IMR-90 (cell line): ENCODE data around the gene PITHD1. TPM values are rescaled to one million over a fixed set of nuclear protein-coding genes. Genes with fewer than 3 reads are reported as not detected.

Experiments
- ATAC-seq: fragments of 200-7000 bp; cut with Tn5 transposase; 2 replicates; pipeline ENCODE4 v1.9.1; 2020; ENCODE audit warnings: low read depth, mild to moderate bottlenecking, moderate library complexity
- BruUV-seq: library from RNA; stranded (reverse); fragments of 400-500 nt; replicated peaks from 2 replicates; lab custom pipeline; 2021; lab: Mats Ljungman, UMichigan
- CTCF ChIA-PET: fragments of 300-600 bp; formaldehyde crosslinking; extraction: SDS; loops from one replicate; lab custom pipeline; 2021; ENCODE audit warnings: antibody characterized with exemption; lab: Yijun Ruan, JAX
- POLR2A ChIA-PET: fragments of 300-600 bp; sonication (Branson Sonifier 250); formaldehyde crosslinking; loops from one replicate; lab custom pipeline; 2022; ENCODE audit warnings: antibody characterized with exemption; ENCODE audit not compliant: unreplicated experiment; lab: Charles Lee
- DNase-seq: peaks from one replicate; pipeline ENCODE4 v3.0.0; 2013
- H2AFZ ChIP-seq: replicated peaks from 2 replicates; pipeline ENCODE3; 2013; ENCODE audit warnings: low read length, mild to moderate bottlenecking; ENCODE audit not compliant: poor library complexity
- H2AK5ac ChIP-seq: 2 replicates; pipeline ENCODE4 v1.6.1; 2013; ENCODE audit warnings: low read depth, low read length, inconsistent platforms
- H2AK9ac ChIP-seq: replicated peaks from 2 replicates; pipeline ENCODE3; 2013; ENCODE audit warnings: mild to moderate bottlenecking, low read depth, low read length, moderate library complexity; ENCODE audit not compliant: poor library complexity
- H2BK120ac ChIP-seq: 2 replicates; pipeline ENCODE4 v1.6.1; 2013; ENCODE audit warnings: low read depth, low read length, inconsistent platforms
- H2BK15ac ChIP-seq: 3 replicates; pipeline ENCODE4 v1.6.1; 2013; ENCODE audit warnings: low read depth, low read length, inconsistent platforms
- H2BK20ac ChIP-seq: 2 replicates; pipeline ENCODE4 v1.6.1; 2013; ENCODE audit warnings: low read depth, mild to moderate bottlenecking, inconsistent platforms, low read length, moderate library complexity
- H2BK5ac ChIP-seq: 2 replicates; pipeline ENCODE4 v1.6.1; 2013; ENCODE audit warnings: mild to moderate bottlenecking, low read depth, low read length, inconsistent platforms; ENCODE audit not compliant: poor library complexity, severe bottlenecking
- H3K14ac ChIP-seq: replicated peaks from 2 replicates; pipeline ENCODE4 v1.6.1; 2013; ENCODE audit warnings: low read depth, low read length, inconsistent platforms
- H3K18ac ChIP-seq: 2 replicates; pipeline ENCODE4 v1.6.1; 2013; ENCODE audit warnings: low read depth, low read length, control low read depth
- H3K23ac ChIP-seq: 2 replicates; pipeline ENCODE4 v1.6.1; 2013; ENCODE audit warnings: low read depth, low read length, inconsistent platforms
- H3K27ac ChIP-seq: 2 replicates; pipeline ENCODE4 v1.5.1; 2013; ENCODE audit warnings: mild to moderate bottlenecking, control low read depth, low read length; ENCODE audit not compliant: insufficient read depth
- H3K27me3 ChIP-seq: 2 replicates; pipeline ENCODE4 v1.6.1; 2013; ENCODE audit warnings: low read length; ENCODE audit not compliant: control insufficient read depth, insufficient read depth
- H3K36me3 ChIP-seq: 2 replicates; pipeline ENCODE4 v1.6.1; 2013; ENCODE audit warnings: low read length, mixed read lengths; ENCODE audit not compliant: control insufficient read depth, insufficient read depth
- H3K4ac ChIP-seq: 2 replicates; pipeline ENCODE4 v1.6.1; 2013; ENCODE audit warnings: low read depth, low read length, inconsistent platforms
- H3K4me1 ChIP-seq: 2 replicates; pipeline ENCODE4 v1.6.1; 2013; ENCODE audit warnings: low read length, mixed read lengths; ENCODE audit not compliant: control insufficient read depth, insufficient read depth
- H3K4me2 ChIP-seq: 2 replicates; pipeline ENCODE4 v1.6.1; 2013; ENCODE audit warnings: low read depth, mild to moderate bottlenecking, control low read depth, low read length, moderate library complexity
- H3K4me3 ChIP-seq: 2 replicates; pipeline ENCODE4 v1.5.1; 2013; ENCODE audit warnings: low read depth, mild to moderate bottlenecking, control low read depth, low read length, moderate library complexity; ENCODE audit not compliant: insufficient read depth
- H3K56ac ChIP-seq: 2 replicates; pipeline ENCODE4 v1.6.1; 2013; ENCODE audit warnings: low read length, inconsistent platforms; ENCODE audit not compliant: insufficient read depth; ENCODE audit errors: extremely low read depth
- H3K79me1 ChIP-seq, 2 experiments: 2 replicates each; pipeline ENCODE4 v1.6.1; 2013; ENCODE audit warnings: low read length in 2 of 2, inconsistent platforms in 1 of 2, low read depth in 1 of 2
- H3K9ac ChIP-seq: 2 replicates; pipeline ENCODE4 v1.6.1; 2013; ENCODE audit warnings: low read depth, low read length, control low read depth
- H3K9me1 ChIP-seq: 2 replicates; pipeline ENCODE4 v1.6.1; 2013; ENCODE audit warnings: low read length, inconsistent platforms; ENCODE audit not compliant: insufficient read depth
- H3K9me3 ChIP-seq: 2 replicates; pipeline ENCODE4 v1.6.1; 2013; ENCODE audit warnings: low read length; ENCODE audit not compliant: control insufficient read depth, insufficient read depth
- H4K20me1 ChIP-seq: 2 replicates; pipeline ENCODE4 v1.6.1; 2013; ENCODE audit warnings: low read length, inconsistent platforms; ENCODE audit not compliant: insufficient read depth
- H4K5ac ChIP-seq: 2 replicates; pipeline ENCODE4 v1.6.1; 2013; ENCODE audit warnings: mild to moderate bottlenecking, low read depth, low read length, control low read depth
- H4K8ac ChIP-seq, 2 experiments: 2 replicates each; pipeline ENCODE4 v1.6.1; 2013; ENCODE audit warnings: low read depth in 2 of 2, low read length in 2 of 2, control low read depth in 1 of 2, inconsistent platforms in 1 of 2
- H4K91ac ChIP-seq: 2 replicates; pipeline ENCODE4 v1.6.1; 2013; ENCODE audit warnings: low read depth, low read length, inconsistent platforms; ENCODE audit not compliant: insufficient read depth
- BHLHE40 ChIP-seq: fragments of 150-350 bp; IDR thresholded peaks from 2 replicates; pipeline ENCODE4 v1.6.1; 2016; ENCODE audit warnings: mild to moderate bottlenecking, low read depth, low read length
- CEBPB ChIP-seq: IDR thresholded peaks from 2 replicates; pipeline ENCODE4 v1.6.1; 2012; ENCODE audit warnings: low read depth, low read length, improper control_type of control experiment
- MAFK ChIP-seq: IDR thresholded peaks from 2 replicates; pipeline ENCODE4 v1.6.1; 2012; ENCODE audit warnings: low read depth, low read length, improper control_type of control experiment
- MAZ ChIP-seq: IDR thresholded peaks from 2 replicates; pipeline ENCODE4 v1.6.1; 2012; ENCODE audit warnings: low read depth, mild to moderate bottlenecking, low read length, improper control_type of control experiment, moderate library complexity, borderline replicate concordance
- WGBS, 2 experiments: methylation state at CpG; one replicate each; pipeline versions ENCODE4 v1.1.5 to v1.1.7; 2013; ENCODE audit warnings: missing lambda C conversion rate in 2 of 2; ENCODE audit not compliant: insufficient read length in 1 of 2; ENCODE audit errors: extremely low coverage in 2 of 2; 5-methylcytosine and 5-hydroxymethylcytosine counted together
- dilution Hi-C: fragments of 300-500 bp; cut with HindIII; formaldehyde crosslinking; loops from one replicate; pipeline ENCODE4 v1.14.3; 2018; ENCODE audit warnings: low sequenced_read_pairs; ENCODE audit not compliant: unreplicated experiment
- in situ Hi-C: fragments of 300-500 bp; cut with MboI; formaldehyde crosslinking; loops from 3 replicates; pipeline ENCODE4 v1.14.3; 2019; ENCODE audit warnings: low sequenced_read_pairs, inconsistent platforms, mixed read lengths
- intact Hi-C: fragments of 100-400 bp; cut with micrococcal nuclease; formaldehyde crosslinking; loops from 2 replicates; pipeline ENCODE4 v1.10.0; 2022
- polyA plus RNA-seq, 3 experiments: library from polyadenylated mRNA; depleted of rRNA; stranded (reverse); fragments of >200 nt; gene quantifications; 2 replicates each; pipeline ENCODE4 v1.2.3, GENCODE V29; 2012; ENCODE audit warnings: low replicate concordance in 1 of 3
- total RNA-seq: library from RNA; depleted of rRNA; stranded (reverse); fragments of >200 nt; gene quantifications from 2 replicates; pipeline ENCODE4 v1.2.3, GENCODE V29; 2012
- TF ChIP-seq, protein P1 (sequence below): fragments of 150-350 bp; IDR thresholded peaks from 2 replicates; pipeline ENCODE4 v1.6.1; 2017; ENCODE audit warnings: mild to moderate bottlenecking, antibody characterized with exemption, low read length, low read depth

Gene PITHD1
- total and polyA plus RNA-seq, 2 of the 4 experiments (the other 2 are of a cell fraction), result 23.8 to 32.0 TPM

DNA sequence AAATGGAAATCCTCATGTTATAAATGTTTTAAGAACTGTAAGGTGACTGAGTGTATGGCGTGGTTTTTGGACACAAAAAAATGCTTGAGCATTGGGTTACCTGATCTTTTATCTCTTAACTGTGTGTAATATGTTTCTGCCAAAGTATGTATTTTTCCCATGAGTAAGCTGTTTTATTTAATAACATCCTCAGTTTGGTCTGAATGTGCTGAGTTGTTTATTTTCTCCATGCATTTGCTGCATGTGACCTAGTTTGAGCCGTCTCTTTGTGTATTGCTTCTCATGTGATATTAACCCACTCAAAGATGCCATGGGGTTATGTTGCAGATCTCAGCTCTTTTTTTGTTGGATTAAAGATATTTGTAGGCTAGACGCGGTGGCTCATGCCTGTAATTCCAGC lies 6.6 kb downstream of the PITHD1 start:
- no peaks in the 10 kb centered on the region for H3K27me3 ChIP-seq
- no peak overlapping the region for H2BK20ac ChIP-seq
- no peak overlapping the region for H3K4me3 ChIP-seq
- no peak overlapping the region for H2BK120ac ChIP-seq
- no peak overlapping the region for H3K4me2 ChIP-seq
- H2AFZ ChIP-seq, result no peak overlapping the region
- H3K14ac ChIP-seq, result no peak overlapping the region
- peaks cover 22 to 47% of the 10 kb centered on the region in 2 experiments for H3K79me1 ChIP-seq
- no peak overlapping the region for H4K8ac ChIP-seq
- no peak overlapping the region for H2AK9ac ChIP-seq
- peaks cover 3% of the 10 kb centered on the region; the same call in 1 of the 2 replicates for H4K20me1 ChIP-seq
- H3K4me1 ChIP-seq, result peaks cover 3% of the 10 kb centered on the region
- ChIA-PET CTCF (interaction anchor here (0.6 to 2.3 kb wide), 2 partner anchors 13 to 125 kb away, joined by 4 to 8 read pairs; no protein-coding TSS in a partner anchor), POLR2A (no interaction called here)
- BruUV-seq, result no TSS peak
- H3K9me1 ChIP-seq, result no peaks in the 10 kb centered on the region
- no peak overlapping the region for H3K27ac ChIP-seq
- no peak overlapping the region for H4K5ac ChIP-seq
- H3K9ac ChIP-seq, result no peak overlapping the region
- dilution Hi-C loops (no loop called here), in situ Hi-C loops (no loop called here), intact Hi-C loops (no loop called here)
- H2BK15ac ChIP-seq, result no peak overlapping the region
- H3K18ac ChIP-seq, result no peak overlapping the region
- H3K4ac ChIP-seq, result no peak overlapping the region
- H3K56ac ChIP-seq, result no peak overlapping the region
- TF ChIP-seq, protein P1, sequence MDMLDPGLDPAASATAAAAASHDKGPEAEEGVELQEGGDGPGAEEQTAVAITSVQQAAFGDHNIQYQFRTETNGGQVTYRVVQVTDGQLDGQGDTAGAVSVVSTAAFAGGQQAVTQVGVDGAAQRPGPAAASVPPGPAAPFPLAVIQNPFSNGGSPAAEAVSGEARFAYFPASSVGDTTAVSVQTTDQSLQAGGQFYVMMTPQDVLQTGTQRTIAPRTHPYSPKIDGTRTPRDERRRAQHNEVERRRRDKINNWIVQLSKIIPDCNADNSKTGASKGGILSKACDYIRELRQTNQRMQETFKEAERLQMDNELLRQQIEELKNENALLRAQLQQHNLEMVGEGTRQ, result no peak
- no peak for TF ChIP-seq CEBPB
- TF ChIP-seq BHLHE40, result no peak
- TF ChIP-seq MAZ, result no peak
- TF ChIP-seq MAFK, result peak; percentile 46; the same call in 1 of the 2 replicates
- no CpG with 5 or more reads among the region's 4 CpGs for WGBS, 2 experiments
- H3K36me3 ChIP-seq, result peaks cover 15% of the 10 kb centered on the region
- DNase-seq, result no peak
- ATAC-seq, result no peak
- H2BK5ac ChIP-seq, result no peak overlapping the region
- no peaks in the 10 kb centered on the region for H3K9me3 ChIP-seq
- no peak overlapping the region for H2AK5ac ChIP-seq
- no peak overlapping the region for H3K23ac ChIP-seq
- H4K91ac ChIP-seq, result no peak overlapping the region
